H7 (cell line): Measurements from ENCODE around the gene COX7B2. TPM values are rescaled to one million over a fixed set of nuclear protein-coding genes. Genes with fewer than 3 reads are reported as not detected.

Experiments
- DNase-seq: peaks from one replicate; pipeline ENCODE4 v3.0.0; 2012
- H3K27me3 ChIP-seq: 2 replicates; pipeline ENCODE4 v1.6.0; 2011; ENCODE audit warnings: mild to moderate bottlenecking, low read length; ENCODE audit not compliant: control insufficient read depth, insufficient read depth
- H3K36me3 ChIP-seq: replicated peaks from 2 replicates; pipeline ENCODE4 v1.5.1; 2011; ENCODE audit warnings: low read length; ENCODE audit not compliant: control insufficient read depth, insufficient read depth
- H3K4me3 ChIP-seq: 2 replicates; pipeline ENCODE4 v1.5.1; 2011; ENCODE audit warnings: low read depth, mild to moderate bottlenecking, control low read depth, low read length, moderate library complexity; ENCODE audit not compliant: insufficient read depth
- total RNA-seq: library from RNA; depleted of rRNA; stranded (reverse); fragments of >200 nt; shearing (Covaris generic); gene quantifications from 2 replicates; pipeline ENCODE4 v1.2.3, GENCODE V29; 2014; rRNA removed

The COX7B2 gene, protein sequence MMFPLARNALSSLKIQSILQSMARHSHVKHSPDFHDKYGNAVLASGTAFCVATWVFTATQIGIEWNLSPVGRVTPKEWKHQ
- total RNA-seq = not detected in 2 replicates

DNA sequence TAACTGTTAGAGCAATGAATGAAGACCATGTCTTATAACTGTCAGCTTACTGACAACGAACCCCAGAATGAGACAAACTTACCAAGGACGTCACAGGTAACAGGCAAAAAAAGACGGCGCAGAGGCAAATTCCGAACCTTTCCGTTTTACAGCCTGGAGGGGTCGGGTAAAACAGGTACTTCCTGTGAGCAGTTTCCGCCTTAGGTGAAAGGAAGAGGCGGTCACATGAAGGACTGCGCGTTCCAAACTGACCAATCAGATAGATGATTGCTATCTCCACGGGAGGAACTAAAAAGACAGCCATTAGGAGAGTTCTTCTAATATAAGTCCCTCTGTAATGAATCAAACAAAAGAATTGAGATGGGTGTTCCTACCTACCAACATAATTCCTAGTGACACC lies at the start of gene COX7B2:
COX7B2 (minus strand) TSS at position 168 of the 400 bp plus-strand sequence. CDS start 174,053 bp downstream, outside the sequence.
- no peaks in the 10 kb centered on the region for H3K36me3 ChIP-seq
- DNase-seq = no peak
- H3K27me3 ChIP-seq = no peaks in the 10 kb centered on the region
- no peak within 1 kb of the TSS for H3K4me3 ChIP-seq

DNA sequence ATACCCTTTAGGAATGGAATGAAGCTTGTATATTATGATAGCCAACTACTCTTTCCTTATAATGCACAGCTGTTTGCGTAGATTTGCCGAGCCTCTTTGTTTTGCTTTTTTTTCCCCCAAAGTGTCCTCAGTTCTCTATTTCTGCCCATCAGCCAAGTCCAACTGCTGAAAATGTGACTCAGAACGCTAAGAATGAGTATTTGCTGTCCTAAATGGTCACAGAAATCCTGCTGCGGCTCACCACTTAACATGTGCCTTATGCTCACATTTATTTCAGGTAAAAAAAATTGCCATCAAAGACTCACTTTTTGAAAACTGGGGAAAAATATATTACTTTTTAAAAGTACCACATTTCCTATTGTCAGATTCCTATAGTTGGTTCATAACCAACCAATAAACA lies 47.4 kb upstream of the COX7B2 start:
- Histone ChIP-seq H3K4me3 (no peak overlapping the region), H3K36me3 (no peaks in the 10 kb centered on the region), H3K27me3 (no peaks in the 10 kb centered on the region)
- DNase-seq = no peak

DNA sequence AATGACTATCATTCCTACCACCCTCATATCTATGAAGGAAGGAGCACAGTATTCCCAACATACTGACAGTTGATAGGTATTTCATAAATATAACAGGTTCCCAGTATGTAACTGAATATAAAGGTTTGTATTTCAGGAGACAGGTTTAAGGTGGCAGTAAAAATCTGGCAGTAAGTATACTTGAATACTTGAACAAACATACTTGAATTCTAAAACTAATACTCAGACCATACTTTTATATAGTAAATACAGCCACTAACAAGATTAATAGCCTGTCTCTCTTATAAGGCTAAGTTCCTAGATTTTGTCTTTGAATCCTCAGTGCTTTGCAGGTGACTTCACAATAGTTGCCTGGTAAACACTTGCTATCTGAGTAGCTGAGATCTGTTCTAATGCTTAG lies 46.6 kb upstream of the COX7B2 start:
- Histone ChIP-seq H3K36me3 (no peaks in the 10 kb centered on the region), H3K27me3 (no peaks in the 10 kb centered on the region), H3K4me3 (no peak overlapping the region)
- no peak for DNase-seq

DNA sequence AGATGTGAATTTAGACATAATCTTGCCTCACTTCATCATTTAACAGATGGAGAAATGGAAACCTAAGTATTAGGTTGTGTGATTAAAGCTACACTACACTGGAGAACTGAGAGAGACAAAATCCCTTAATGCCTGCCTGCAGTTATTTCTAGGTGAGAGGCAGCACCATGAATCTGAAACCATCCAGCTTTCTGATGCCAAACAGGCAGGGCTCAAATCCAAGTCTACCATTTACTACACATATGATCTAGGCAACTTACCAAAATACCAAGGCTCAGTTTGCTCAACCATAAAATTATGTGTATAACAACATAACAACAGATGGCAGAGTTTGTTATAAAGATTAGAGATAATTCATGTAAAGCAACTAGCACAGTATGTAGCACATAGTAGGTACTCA lies 45.6 kb upstream of the COX7B2 start:
- H3K27me3 ChIP-seq = no peaks in the 10 kb centered on the region
- H3K4me3 ChIP-seq = no peak overlapping the region
- DNase-seq = no peak
- no peaks in the 10 kb centered on the region for H3K36me3 ChIP-seq

DNA sequence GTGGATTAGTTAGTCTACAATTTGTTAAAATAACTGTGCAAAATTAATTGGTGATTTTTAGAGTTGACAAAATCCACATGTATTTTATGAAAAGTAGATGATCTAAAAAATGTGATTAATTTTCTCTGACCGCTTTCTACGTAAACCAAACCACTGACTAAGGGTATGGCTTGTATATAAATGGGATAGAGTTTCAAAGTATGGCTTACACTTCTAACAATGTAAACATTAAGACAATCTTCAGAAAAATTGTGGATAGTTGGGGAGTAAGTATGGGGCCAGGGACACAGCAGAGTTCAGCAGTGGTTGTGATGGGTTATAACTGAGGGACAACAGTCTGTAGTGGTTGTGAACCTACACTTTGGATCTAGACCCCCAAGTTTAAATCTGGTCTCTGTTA lies 44.5 kb upstream of the COX7B2 start:
- DNase-seq = no peak
- Histone ChIP-seq H3K36me3 (no peaks in the 10 kb centered on the region), H3K4me3 (no peak overlapping the region), H3K27me3 (no peaks in the 10 kb centered on the region)

DNA sequence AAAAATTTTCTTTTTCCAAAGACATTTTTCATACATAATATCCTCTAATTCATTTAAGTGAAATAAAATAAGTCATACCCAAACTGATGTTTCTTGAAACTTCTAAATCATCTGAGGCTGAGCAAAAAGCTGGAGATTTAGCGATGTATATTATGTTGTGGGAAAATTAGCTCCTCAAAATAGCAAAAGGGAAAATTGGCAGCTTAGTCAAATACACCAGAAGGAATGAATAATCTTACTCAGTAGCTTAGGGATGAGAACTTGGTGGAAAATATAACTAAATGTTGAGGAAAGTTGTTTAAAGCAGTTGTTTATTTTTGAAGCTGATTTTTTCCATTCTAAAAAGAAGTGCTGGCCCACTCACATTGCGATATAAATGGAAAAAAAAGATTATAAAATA lies 43.4 kb upstream of the COX7B2 start:
- no peak for DNase-seq
- H3K36me3 ChIP-seq = no peaks in the 10 kb centered on the region
- H3K4me3 ChIP-seq = no peak overlapping the region

DNA sequence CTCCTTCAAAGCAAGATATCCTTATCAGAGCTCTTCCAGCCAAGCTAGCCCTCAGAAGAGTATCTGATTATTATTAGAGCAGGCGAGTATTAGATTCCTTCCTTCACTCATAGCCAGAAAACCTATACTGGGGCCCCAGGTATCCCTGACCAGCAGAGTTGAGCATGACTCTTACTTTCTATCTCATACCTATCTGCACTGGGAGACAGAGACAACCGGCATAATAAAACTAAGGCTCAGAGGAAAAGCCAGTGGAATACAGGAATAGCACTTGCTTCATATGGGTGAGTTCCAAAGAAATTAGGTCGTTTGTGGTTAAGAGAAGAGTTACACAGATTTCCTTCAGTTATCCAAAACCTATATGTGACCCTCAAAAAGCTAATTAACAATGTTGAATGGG lies 41.8 kb upstream of the COX7B2 start:
- H3K27me3 ChIP-seq = no peaks in the 10 kb centered on the region
- H3K36me3 ChIP-seq = no peaks in the 10 kb centered on the region
- no peak overlapping the region for H3K4me3 ChIP-seq
- no peak for DNase-seq

More for the DNA sequence above, 43.4 kb upstream of the COX7B2 start:
- no peaks in the 10 kb centered on the region for H3K27me3 ChIP-seq

DNA sequence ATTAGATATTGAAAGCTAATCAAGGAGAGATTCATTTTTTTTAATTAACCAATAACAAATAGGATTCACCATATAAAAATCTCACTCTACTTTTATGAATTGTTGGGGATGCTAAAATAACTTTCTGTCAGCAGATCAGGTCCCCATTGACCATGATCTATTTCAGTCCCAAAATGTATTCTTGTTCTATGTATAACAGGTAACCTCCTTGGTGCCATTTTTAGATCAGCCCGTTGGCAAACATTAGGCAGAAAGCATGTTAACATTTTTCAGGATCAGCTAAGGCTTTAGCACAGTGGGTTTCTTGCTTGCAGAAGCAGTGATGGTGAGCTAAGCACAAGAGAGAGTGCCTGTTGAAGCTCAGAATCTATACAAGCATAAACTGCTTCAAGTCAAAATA lies 40.8 kb upstream of the COX7B2 start:
- Histone ChIP-seq H3K27me3 (no peaks in the 10 kb centered on the region), H3K36me3 (no peaks in the 10 kb centered on the region), H3K4me3 (no peak overlapping the region)
- no peak for DNase-seq

DNA sequence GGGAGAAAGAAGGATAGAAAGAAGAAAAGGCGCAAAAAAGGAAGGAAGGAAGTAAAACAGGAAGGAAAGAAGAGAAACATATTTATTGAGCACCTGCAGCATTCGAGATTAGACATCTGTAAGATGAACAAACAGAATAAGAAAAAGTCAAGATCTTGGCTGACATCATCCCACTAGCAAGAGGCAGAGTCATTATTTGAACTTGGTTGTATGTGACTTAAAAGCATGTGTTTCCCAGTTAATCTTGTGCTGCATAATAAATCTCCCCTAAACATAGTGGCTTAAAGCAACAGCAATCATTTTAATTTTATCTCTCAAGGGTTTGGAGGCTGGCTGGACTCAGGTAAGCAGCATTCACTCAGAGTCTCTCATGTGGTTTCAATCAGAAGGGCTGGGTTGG lies 38.5 kb upstream of the COX7B2 start:
- Histone ChIP-seq H3K36me3 (no peaks in the 10 kb centered on the region), H3K27me3 (no peaks in the 10 kb centered on the region), H3K4me3 (no peak overlapping the region)
- no peak for DNase-seq

DNA sequence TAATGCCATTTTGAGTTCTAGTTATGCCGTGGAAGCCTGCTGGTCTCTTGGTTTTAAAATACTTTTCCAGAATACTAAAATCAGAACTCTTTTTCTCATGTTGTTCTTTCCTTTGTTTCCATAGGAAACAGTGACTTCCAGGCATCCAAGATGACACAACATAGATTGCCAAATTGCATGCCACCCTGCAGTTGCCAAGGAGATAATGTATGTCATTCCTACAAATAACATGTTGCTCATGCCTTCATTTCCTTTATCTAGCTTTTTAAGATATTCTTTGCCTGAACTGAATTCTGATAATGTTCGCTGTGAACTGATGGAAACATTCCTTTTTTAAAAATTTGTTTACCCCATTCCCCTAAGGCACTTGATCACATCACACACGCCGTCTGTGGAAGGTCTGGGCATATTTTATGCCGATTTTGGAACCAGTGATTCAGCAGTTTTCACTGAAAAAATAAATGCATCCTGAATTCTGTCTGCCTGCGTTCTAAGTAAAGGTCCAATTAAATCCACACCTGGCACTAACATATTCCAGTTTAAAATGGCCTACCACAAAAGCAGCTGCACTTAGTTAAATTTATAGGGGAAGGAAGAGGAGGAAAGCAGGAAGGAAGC lies 38.0 kb upstream of the COX7B2 start:
- Histone ChIP-seq H3K4me3 (no peak overlapping the region), H3K27me3 (no peaks in the 10 kb centered on the region), H3K36me3 (no peaks in the 10 kb centered on the region)
- no peak for DNase-seq

DNA sequence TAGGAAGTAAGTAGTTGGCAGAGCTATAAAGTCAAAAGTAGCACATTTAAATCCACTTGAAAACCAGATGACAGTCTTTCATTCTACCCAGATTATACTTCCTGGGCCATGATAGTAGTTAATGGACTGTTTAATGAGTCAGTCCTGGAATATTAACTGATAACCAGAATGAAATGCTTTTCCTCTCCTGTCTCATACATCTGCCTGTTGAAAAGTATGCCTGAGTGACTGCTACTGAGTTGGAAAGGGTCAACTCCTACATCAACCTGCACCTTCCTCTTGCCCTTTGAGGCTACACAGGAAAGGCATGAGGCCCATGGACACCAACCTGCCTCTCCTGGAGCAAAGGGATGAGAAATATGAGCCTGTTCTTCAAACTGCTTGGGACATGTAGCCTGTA lies 36.0 kb upstream of the COX7B2 start:
- H3K27me3 ChIP-seq = no peaks in the 10 kb centered on the region
- no peaks in the 10 kb centered on the region for H3K36me3 ChIP-seq
- DNase-seq = no peak
- H3K4me3 ChIP-seq = no peak overlapping the region

DNA sequence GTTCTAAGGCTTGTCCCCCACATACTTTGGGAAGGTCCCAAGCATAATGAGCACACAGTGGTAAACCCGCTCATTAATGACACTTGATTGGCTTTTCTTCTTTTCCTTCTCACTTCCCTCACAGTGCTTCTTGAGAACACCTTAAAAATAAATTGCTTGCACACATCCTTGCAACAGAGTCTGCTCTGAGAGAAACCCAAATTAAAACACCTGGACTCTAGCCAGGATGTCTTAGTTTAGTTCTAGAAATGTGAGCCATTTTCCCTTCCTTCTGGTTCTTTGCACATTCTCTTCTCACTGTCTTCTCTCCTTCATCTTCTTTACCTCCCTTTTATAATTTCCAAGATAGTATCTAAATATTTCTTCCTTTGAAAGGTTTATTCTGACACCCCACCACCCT lies 35.3 kb upstream of the COX7B2 start:
- DNase-seq = no peak
- Histone ChIP-seq H3K36me3 (no peaks in the 10 kb centered on the region), H3K27me3 (no peaks in the 10 kb centered on the region), H3K4me3 (no peak overlapping the region)

DNA sequence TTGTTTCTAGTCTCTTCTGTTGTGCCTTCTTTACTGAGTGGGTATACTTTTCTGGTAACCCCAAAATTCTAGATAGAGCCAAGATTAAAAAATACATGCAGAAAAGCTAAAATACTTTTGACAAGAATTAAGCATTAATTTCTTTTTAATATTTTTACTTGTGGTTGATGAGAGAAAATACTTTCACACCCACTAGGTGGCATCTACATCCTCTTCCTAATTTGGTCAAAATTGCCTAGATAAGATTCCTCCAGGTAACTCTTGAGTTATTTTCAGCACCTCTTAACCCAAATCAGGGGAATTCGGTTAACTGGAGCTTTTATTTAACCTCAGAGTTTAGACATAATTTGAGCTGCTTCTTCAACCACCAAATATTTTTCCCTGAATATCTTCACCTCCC lies 28.4 kb upstream of the COX7B2 start:
- no peak overlapping the region for H3K4me3 ChIP-seq
- no peaks in the 10 kb centered on the region for H3K36me3 ChIP-seq
- no peaks in the 10 kb centered on the region for H3K27me3 ChIP-seq
- no peak for DNase-seq

DNA sequence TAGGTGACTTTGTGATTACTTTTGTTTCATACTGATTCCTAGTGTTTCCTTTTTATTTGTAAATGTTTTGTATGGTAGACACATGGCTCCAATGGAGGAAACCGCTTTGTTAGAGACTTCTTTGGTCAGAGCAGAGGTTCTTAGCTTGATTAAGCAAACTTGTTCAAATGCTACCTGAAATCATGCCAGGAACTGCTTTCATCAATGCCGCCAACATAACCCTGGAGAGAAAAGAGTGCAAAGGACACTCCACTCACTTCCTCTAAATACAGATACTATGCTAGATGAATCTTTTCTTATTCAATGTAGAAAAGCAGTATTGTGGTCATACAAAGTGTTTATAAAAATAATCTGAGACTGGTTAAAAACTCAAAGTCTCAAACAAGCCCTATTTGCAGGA lies 25.7 kb upstream of the COX7B2 start:
- no peak for DNase-seq
- Histone ChIP-seq H3K27me3 (no peaks in the 10 kb centered on the region), H3K36me3 (no peaks in the 10 kb centered on the region), H3K4me3 (no peak overlapping the region)

DNA sequence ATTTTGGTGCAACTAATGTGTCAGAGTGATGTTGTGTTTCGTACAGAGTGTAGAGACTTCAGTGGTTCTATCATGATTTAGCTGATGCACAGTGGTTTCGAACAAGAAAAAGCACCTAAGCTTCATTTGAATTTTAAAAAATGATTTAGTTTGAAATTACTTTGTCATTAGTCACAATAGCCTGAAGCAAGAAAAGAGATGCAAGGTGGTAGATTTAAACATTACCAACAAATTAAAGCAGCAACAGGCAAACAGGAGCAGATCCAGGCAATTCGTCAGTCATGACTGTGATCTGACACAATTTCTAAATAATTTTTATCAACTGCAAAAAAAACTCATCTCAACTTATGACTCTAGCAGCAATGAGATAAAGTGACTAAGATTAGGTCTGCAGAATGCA lies 24.6 kb upstream of the COX7B2 start:
- Histone ChIP-seq H3K27me3 (no peaks in the 10 kb centered on the region), H3K4me3 (no peak overlapping the region), H3K36me3 (no peaks in the 10 kb centered on the region)
- no peak for DNase-seq

DNA sequence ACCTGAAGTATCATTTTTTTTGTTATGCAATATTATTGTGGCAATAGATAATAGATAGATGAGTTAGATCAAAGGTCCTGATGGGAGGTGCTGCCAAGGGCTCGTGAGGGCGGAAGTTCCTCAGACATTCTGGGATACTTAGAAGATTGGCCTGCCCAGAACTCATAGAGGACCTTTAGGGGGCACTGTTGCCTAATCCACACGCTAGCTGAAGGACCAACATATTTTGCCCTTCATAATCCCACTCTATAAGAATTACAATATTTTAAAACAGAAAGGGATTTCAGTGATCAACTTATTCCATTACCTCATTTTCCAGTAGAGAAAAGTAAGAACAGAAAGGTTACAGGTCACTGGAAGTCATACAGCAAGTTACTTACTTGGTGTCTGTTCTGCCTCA lies 22.9 kb upstream of the COX7B2 start:
- Histone ChIP-seq H3K36me3 (no peaks in the 10 kb centered on the region), H3K27me3 (no peaks in the 10 kb centered on the region), H3K4me3 (no peak overlapping the region)
- no peak for DNase-seq
